Right ventricle myocardium superior (tissue), 1 donor: ENCODE measurements around the gene FOXN3. TPM values are rescaled to one million over a fixed set of nuclear protein-coding genes. Genes with fewer than 3 reads are reported as not detected.
A peak's percentile ranks its signal among the peaks of the same experiment; 100 is the strongest.
"Not testable (repeated sequence)": the region's sequence is repeated elsewhere in the genome, so short reads cannot be mapped to it uniquely, and the experiment has no call there.

Source experiments
- ATAC-seq: fragments of 200-7000 bp; cut with Tn5 transposase; one replicate; pipeline ENCODE4 v1.9.1; 2020; ENCODE audit warnings: mild to moderate bottlenecking; ENCODE audit not compliant: poor library complexity
- DNase-seq: peaks from one replicate; pipeline ENCODE4 v3.0.0-alpha.2; 2020
- intact Hi-C: fragments of 100-400 bp; cut with DNase I; formaldehyde crosslinking; loops from one replicate; pipeline ENCODE4 v1.11.2; 2022
- total RNA-seq: library from RNA; stranded (reverse); fragmentation: NEBNext Ultra II Directional; extraction: Animal tissue kit (Norgen Biotek cat#: 25700); gene quantifications from one replicate; pipeline ENCODE4 v1.2.1, GENCODE V29; 2021
- donor health status: DM: no; HTN: yes; CAD: no; lungs with severe emphysema.

The FOXN3 gene
- total RNA-seq, 1 donor from 2014 or later = 122 TPM

DNA sequence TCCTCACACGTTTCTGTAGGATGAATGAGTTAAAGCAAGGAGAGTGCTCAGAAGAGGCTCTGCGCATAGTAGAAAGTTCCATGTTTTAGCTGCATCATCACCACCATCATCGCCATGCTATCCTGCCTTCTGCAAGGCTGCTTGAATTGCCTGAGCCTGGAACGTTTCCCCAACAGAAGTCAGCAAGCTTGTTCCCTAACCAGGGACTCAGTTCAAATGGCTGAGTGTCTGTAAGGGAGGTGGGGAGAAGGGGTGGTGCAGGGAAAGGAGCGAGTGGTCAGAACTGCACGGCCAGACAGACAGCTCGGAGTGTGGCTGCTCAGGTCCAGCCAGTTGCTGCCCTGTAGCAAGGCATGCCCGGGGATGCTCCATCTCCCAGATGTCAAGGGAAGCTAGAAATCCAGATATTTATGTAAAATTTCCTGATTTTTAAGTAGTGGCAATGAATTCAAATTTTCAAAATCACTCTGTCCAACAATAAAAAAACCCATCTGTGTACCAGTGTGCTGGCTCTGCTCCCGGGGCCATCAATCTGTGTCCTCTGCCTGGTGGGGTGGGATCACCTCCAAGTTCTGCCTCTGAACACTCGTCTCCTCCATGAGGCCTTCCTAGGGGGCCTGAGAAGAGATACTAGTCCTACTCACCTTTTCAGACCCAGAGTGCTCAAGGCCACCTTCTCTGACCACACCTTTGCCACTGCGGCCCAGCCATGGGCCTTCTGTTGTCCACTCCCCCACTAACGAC is 162.7 kb downstream of the FOXN3 start:
- DNase-seq (no peak), ATAC-seq (peak; percentile 40)
- intact Hi-C loops = no loop called here

DNA sequence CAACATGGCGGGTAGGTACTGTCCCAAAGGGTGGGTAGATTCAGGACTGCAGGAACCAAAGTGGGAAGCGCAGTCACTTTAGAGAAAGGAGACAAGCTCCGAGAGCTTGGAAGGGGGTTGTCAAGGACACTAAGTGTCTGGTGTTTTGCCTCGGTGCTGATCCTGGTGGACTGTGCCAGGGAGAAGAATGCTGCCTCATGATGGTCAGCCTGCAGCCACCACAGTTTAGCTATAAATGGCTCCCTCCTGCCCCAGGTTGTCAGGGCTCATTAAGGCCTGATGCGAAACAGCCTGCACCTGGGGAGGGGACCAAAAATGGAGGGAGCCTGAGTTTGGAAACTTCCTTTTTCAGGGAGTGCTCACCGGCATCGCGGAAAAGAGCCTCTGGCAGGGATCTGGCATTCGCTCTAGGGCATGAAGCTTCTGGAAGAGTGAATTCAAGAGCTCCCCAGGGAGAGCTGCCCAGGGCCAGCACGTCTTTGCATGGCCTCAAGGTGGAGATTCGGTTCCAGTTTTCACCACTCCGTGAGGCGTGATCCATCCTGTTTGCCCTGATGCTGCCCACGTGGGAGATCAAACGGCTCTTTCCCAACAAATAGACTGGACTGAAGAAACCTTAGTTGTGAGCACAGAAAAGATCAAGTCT is 164.0 kb downstream of the FOXN3 start:
- DNase-seq (no peak), ATAC-seq (peak; percentile 32)

DNA sequence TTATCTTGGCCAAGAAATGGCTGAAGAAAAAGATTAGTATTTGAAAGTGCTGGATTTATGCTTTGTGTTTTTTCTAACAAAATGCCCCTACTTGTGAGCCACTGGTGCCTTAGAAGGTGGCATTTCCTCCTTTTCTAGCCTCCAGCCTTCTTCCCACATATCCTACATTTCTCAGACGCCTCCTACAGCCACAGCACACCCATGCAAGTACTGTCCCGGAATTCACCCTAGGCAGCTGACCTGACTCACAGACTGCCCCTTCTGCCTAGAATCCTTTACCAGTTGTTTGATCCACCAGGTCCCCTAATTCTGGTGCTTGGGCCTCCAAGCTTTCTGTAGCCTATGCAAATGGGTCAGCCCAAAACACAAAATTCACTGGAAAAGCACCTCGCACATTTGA is 166.0 kb downstream of the FOXN3 start:
- intact Hi-C loops = no loop called here
- DNase-seq = no peak
- ATAC-seq = no peak

More for the DNA sequence above, 164.0 kb downstream of the FOXN3 start:
- intact Hi-C loops = no loop called here

DNA sequence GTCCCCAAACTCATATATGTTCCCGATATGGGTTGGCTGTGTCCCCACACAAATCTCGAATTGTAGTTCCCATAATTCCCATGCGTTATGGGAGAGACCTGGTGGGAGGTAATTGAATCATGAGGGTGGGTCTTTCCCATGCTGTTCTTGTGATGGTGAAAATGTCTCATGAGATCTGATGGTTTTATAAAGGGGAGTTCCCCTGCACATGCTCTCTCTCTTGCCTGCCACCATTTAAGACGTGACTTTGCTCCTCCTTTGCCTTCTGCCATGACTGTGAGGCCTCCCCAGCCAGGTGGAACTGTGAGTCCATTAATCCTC is 166.4 kb downstream of the FOXN3 start:
- intact Hi-C loops, ATAC-seq, DNase-seq: not testable (repeated sequence)

DNA sequence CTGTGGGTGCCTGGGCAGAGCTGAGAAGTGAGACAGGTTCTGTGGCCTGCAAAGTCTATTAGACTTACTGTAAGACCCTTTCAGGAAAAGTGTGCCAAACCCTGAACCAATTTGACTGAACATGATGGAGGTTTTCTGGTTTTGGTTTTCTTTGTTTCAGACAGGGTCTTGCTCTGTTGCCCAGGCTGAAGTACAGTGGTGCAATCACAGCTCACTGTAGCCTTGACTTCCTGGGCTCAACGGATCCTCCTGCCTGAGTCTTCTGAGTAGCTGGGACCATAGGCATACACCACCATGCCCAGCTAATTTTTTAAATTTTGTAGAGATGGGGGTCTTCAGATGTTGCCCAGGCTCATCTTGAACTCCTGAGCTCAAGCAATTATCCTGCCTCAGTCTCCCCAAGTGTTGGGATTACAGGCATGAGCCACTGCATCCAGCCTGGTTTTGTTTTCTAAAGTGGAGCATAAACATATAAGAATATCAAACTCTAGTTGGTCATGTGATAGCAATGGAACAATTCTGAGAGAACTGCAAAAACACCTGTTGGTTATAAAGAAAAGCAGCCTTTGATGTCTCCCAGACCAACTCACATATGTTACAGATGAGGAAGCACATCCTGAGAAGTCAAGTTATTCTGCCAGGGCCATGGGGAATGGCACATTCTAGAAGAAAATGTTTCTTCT is 166.9 kb downstream of the FOXN3 start:
- intact Hi-C loops = no loop called here
- ATAC-seq = no peak
- no peak for DNase-seq

DNA sequence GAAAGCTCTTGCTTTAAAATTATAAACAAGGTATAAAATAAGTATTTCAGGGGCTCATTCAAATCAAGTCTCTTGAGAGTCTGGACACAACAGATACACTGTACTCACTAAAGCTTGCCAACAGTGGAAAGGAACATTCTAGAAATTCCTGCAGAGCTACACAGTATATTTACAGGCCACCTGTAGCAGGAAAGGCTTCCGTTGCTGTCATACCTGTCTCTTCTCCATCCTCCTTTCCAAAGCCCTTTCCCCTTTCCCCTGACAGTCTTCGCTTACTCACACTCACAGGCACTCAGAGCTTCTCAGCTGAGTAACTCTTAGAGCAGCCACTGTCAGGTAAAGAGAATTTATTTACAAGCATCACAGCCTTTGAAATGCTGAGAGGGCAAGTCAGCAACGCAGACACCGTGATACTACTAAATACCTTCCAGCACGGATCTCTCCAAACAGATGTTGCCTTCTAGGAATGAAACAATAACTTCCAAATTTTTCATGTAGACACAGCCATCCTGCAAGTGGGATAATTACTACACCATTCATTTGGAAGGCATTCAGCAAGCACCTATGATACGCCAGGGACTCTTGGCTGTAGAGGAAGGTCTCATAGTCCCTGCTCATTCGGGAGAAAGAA is 167.9 kb downstream of the FOXN3 start:
- intact Hi-C loops = no loop called here
- no peak for ATAC-seq
- DNase-seq = no peak

DNA sequence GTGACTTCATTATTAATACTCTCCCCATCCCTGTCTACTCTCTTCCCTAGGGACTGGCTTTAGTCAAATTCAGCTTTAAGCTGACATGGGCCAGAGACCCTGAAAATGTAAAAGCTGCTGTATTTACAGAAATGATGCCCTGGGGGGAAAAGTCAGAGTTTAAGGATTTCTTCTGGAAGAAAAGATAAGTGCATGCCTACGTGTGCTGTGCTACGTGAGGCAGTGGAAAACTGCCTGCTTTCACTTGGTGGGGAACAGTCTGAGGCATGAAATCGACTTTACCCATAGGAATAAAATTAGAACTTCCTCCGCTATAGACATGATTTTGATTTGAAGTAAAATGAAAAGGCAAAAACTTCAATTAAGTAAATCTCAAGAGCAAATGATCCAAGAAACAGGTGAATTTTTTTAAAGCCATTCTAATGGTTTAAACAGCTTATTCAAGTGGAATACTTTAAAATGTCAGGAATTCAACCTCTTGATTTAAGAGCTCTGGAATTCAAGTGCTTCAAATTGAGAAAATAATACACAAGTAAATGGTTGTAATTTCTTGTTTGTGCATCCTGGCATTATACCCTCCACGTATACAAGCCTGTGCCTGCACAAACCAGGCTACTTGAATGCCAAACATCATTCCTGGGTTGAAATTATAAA is 168.5 kb downstream of the FOXN3 start:
- intact Hi-C loops = no loop called here
- DNase-seq (no peak), ATAC-seq (no peak)

DNA sequence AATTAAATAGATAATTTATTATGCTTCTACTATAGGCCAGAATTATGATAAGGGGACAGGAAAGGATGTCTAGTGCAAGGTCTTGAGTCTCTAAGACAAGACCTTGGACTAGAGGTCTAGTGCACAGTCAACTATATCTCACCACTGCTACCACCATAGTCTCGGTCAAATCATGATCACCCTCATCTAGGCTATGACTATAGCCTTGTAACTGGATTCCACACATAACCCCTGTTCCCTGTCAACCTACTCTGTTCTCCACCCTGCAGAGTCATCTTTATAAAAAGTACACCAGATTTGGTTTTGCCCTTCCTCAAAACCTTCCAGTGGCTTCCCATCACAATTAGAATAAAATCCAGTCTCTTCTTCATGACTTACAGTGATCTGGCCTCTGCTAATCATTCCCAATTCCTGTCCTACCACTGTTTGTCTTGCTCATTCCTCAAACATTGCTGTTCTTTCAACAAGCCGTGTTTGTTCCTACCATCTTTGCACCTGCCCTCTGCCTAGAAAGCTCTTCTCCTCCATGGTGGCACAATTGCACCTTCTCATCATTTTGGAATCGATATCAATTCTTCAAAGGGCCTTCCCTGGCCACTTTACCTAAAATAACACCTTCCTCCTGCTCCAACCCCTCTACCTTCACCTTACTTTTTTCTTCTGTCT is 169.4 kb downstream of the FOXN3 start:
- ATAC-seq = no peak
- intact Hi-C loops = no loop called here
- no peak for DNase-seq

DNA sequence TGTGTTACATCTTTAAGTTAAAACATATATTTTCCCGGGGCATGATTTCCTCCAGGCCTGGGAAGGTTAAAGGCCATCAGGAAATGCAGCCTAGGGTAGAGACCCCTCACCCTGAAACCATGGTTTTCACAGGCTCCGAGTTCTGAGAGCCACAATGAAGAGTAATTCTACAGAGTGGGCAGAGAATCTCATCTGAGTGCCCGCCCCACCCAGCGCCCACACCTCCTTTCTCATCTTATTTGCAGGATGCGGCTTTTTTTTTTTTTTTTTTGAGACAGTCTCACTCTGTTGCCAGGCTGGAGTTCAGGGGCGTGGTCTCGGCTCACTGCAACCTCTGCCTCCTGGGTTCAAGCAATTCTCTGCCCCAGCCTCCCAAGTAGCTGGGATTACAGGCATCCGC is 170.7 kb downstream of the FOXN3 start:
- DNase-seq (no peak), ATAC-seq (no peak)
- intact Hi-C loops = no loop called here

DNA sequence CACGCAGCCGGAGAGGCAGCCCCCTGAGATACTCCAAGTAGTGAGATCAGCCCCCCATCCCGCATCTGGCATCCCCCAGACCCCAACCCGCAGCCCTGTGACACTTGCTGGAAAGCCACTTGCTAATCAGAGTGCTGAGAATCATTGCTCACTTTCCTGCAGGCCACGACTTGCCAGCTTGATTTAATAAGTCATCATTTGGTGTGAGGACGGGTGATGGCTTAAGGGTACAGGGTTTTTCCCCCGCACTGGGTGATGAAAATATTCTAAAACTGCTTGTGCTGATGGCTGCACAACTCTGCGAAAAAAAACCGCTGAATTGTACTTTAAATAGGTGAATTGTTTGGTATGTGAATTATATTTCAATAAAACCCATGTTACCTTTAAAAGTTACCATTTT is 171.2 kb downstream of the FOXN3 start:
- intact Hi-C loops = no loop called here
- no peak for DNase-seq
- ATAC-seq = no peak

DNA sequence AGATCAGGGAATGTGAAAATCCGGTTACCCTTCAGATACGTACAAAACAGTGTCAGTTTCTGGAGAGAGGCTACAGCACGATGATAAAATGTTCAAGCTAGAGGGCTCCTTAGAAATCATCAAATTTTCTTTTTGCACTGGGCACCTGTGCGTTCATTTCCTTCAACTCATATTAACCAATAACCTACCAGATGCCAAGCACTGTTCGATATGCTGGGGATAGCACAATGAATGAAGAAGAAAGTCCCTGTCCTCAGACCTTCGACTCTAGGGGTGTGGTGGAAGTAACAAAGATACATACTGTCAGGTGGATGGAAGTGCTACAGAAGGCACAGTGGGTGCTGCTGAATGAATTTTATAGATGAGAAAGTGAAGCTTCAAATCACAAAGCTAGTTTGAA is 172.3 kb downstream of the FOXN3 start:
- no peak for ATAC-seq
- intact Hi-C loops = no loop called here

DNA sequence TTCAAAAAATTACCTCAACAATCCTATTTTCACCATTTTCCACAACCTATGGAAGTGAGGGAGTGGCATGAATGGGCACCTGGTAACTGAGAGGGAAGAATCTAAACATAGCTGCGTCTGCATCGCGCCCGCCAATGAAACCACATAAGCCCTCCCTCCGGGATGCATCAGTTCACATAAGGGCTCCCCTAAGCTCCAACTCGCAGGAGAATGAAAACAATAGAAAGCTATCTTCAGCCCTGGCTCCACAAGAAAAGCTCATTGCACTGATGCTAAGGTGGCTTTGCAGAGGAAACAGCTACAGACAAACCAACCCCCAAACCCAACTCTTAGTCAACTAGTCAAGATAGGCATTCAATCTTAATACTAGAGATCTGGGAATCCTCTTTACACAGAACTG is 173.3 kb downstream of the FOXN3 start:
- ATAC-seq = no peak
- intact Hi-C loops = no loop called here
- no peak for DNase-seq

More for the DNA sequence above, 172.3 kb downstream of the FOXN3 start:
- DNase-seq = no peak

DNA sequence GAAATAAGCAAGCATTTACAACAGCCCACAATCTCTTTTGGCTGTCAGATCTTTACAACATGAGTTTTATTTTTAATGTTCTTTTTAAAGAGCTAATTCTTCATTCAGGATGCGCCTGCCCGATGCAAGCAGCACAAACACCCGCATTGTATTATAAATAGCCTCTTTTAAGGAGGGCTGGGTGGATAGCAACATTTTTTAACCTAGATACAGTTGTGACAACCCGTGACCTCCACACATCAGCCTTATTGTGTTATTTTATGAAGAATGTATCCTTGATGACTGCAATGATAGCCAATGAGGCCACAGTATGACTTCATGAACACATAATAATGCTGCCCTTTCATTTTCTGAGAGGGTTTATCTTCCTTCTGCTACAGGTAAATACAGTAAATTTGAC is 173.7 kb downstream of the FOXN3 start:
- no peak for DNase-seq
- peak; percentile 40 for ATAC-seq
- intact Hi-C loops = no loop called here

DNA sequence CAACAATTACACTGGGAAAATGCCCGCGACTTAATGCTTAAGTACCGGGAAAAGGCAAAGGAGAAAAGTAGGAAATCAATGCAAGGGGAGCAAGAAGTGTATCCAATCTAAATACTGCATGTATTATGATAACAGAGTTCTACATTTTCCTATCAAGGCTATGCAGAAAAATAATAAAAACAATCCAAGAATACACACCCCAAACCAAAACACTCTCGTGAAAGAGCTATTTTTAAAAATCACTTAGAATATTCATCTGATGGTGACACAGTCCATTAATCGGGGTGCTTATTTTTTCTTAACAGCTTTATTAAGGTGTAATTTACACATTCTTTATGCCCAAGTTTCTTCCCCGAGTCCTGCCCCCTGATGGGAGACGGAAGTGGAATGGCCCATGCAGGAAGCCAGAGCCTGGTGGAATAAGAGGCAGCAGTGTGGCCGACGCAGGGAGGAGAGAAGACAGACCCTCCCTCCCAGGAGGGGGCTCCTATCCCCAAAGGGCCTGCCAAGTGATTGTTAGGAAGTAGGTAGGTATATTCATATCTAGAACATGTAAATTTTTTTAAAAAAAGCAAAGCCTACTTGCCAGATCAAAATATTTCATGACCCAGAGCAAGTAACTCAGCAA is 174.3 kb downstream of the FOXN3 start:
- peak; percentile 24 for ATAC-seq
- intact Hi-C loops = no loop called here
- no peak for DNase-seq

DNA sequence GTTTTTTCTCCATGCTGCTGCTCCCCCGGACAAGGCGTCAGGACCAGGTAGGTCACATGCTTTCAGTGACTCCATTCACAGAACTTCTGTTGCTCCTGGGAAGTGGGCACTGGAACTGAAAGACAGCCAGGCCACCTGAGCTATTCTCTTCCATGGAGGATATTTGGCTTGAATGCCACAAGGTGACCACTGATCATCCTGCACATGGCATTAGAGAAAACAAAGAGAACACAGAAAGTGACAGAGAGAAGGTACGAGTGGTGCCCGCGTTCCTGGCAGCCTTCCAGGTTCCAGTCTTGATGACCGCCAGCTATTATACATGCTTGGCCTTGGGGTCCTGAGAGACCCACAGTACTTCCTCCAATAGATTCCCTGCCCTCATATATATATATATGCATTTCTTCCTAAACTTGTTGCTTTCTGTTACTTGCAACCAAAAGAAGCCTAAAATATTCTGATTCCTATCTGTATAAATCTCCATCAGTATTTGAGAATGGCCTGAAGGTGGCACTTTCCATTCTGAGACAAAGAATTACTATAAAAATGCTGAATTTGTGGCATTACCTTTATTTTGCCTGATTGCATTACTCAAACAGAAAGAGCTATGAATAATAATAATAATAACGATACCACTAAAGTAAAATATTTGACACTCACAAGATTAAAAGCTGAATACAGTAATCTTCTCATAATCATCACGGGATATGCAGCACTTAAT is 174.9 kb downstream of the FOXN3 start:
- no peak for ATAC-seq

DNA sequence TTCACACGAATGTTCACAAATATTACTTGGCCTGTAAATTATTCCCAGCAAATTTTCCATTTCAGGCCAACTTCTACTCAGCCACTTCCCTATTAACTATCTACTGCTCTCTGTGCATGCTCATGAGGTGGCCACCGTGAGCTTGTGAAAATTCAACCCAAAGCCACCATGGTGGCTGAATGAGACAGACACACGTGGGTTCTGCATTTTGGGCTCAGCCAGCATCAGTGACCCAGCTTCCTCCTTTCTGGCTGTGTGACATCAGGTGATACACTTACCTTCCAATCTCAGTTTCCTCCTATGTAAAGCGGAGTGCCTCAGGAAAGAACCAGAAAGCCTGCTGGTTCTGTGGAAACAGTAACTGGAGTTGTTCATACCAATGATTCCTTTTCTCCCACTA is 175.8 kb downstream of the FOXN3 start:
- intact Hi-C loops = no loop called here
- no peak for ATAC-seq
- no peak for DNase-seq

More for the DNA sequence above, 174.9 kb downstream of the FOXN3 start:
- intact Hi-C loops = no loop called here
- no peak for DNase-seq

DNA sequence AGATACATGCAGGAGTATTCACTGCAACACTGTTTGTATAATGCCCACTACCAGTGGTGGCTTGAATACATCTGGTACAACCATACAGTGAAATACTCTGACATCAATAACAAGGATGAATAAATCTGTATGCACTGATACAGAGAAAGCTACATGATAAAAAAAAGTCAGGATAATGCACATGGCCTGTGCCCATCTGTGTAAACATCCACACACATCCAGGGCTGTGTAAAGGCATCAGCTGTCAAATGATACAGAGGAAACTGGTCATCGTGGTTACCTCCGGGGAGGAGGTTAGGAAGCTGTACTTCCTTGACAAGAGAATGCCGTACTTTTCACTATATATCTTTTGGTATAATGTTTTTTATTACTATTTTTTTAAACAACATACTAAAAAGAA is 176.6 kb downstream of the FOXN3 start:
- no peak for DNase-seq
- no peak for ATAC-seq
- intact Hi-C loops = no loop called here

DNA sequence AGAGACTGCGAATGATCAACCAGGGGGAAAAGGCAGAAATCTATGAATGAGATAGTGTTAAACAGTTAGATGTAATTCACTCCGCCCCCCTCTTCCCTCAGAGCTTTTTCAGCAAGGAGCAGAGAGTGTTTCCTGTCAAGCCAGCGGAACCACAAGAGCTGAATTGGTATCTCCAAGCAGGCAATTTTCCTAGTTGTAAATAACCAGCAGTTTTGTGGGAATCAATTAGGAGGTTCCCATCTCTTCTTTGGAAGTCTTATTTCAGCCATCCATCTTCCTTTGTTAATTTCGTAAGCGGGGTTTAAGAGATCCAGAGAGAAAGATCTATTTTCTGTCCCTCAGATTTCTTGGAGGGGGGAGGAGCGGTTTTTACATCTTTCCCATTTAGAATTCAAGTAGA is 178.0 kb downstream of the FOXN3 start:
- DNase-seq (no peak), ATAC-seq (no peak)
- intact Hi-C loops = no loop called here
